Activated B cell treated with CpG ODN at 0.5 μM for 24 hours (primary cell): ENCODE data around the gene LENEP. TPM values are rescaled to one million over a fixed set of nuclear protein-coding genes. Genes with fewer than 3 reads are reported as not detected.
A peak's percentile ranks its signal among the peaks of the same experiment; 100 is the strongest.

ENCODE experiments used
- ATAC-seq: fragments of 200-7000 bp; cut with Tn5 transposase; one replicate; pipeline ENCODE4 v1.10.0; 2021; ENCODE audit warnings: low read depth, mild to moderate bottlenecking, moderate library complexity
- CTCF ChIA-PET: fragments of 350-600 bp; sonication (Branson Sonifier 250); formaldehyde crosslinking; loops from one replicate; lab custom pipeline; 2021; ENCODE audit warnings: antibody characterized with exemption; lab: Charles Lee
- POLR2A ChIA-PET: fragments of 350-600 bp; sonication (Branson Sonifier 250); formaldehyde crosslinking; loops from one replicate; lab custom pipeline; 2021; ENCODE audit warnings: antibody characterized with exemption; lab: Charles Lee
- DNase-seq: peaks from one replicate; pipeline ENCODE4 v3.0.0; 2022
- H3K27ac Mint-ChIP-seq: one replicate; pipeline ENCODE4 v1.8.0; 2020; ENCODE audit warnings: mixed read lengths
- H3K27me3 Mint-ChIP-seq: one replicate; pipeline ENCODE4 v1.8.0; 2021; ENCODE audit warnings: mixed read lengths
- H3K36me3 Mint-ChIP-seq: one replicate; pipeline ENCODE4 v1.8.0; 2021; ENCODE audit warnings: low read depth, mixed read lengths
- H3K4me1 Mint-ChIP-seq: one replicate; pipeline ENCODE4 v1.8.0; 2021; ENCODE audit warnings: mixed read lengths
- H3K4me3 Mint-ChIP-seq: one replicate; pipeline ENCODE4 v1.8.0; 2020; ENCODE audit warnings: mild to moderate bottlenecking, mixed read lengths
- H3K9me3 Mint-ChIP-seq: one replicate; pipeline ENCODE4 v1.8.0; 2020; ENCODE audit warnings: mixed read lengths
- intact Hi-C: fragments of 100-400 bp; cut with micrococcal nuclease; formaldehyde crosslinking; loops from one replicate; pipeline ENCODE4 v1.15.1; 2024
- total RNA-seq: library from RNA; stranded (reverse); gene quantifications from 2 replicates; pipeline ENCODE4 v1.2.3, GENCODE V29; 2022
- TF ChIP-seq, protein P1 (sequence below): fragments of 200-600 bp; IDR thresholded peaks from one replicate; pipeline ENCODE4 v1.8.0; 2022; ENCODE audit warnings: antibody characterized with exemption, mild to moderate bottlenecking

LENEP gene
- total RNA-seq, 1 donor from 2014 or later, result 1.8 TPM

DNA sequence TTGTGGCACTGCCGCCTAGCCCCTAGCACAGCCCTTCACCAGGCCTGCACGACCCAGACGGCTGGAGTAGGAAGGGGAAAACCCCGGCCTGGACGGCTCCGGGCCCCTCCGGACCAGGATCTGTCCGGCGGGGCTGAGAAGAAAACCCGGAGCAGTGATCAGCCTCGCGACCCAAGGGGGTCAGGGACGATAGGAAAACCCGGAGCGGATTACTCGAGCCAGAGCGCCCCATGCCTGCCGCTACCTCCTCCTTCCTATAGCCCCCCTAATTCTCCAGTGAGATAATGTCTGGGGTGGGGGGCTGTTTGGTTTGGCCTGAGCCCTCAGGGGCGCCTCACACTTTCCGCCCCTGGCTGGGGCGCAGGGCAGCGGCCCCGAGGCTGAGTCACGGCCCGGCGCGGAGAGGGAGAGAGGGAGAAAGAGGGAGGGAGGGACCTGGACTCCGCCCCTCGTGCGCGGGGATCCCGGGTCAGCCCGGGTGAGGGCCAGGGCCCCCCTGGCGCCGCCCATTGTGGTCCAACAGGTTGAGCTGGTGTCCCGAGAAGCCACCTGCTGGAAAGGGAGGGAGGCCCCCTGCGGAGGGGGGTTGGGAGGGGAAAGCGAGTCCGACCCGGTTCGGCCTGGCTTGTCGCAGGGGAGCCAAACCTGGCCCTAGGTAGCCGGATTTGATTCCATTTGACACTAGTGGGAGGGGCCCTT lies 7.5 kb downstream of the LENEP start:
- ChIA-PET CTCF (interaction anchor here (1.6 to 3.2 kb wide), 4 partner anchors 16 to 44 kb away, joined by 3 to 14 read pairs (median 12); partner anchors contain the start of gene CKS1B), POLR2A (interaction anchor here (0.7 to 7.2 kb wide), 14 partner anchors 10 to 65 kb away, joined by 3 to 85 read pairs (median 9); partner anchors contain the start of genes CKS1B, FLAD1, PBXIP1 and PMVK)
- peaks cover 44% of the 10 kb centered on the region for H3K4me1 Mint-ChIP-seq

DNA sequence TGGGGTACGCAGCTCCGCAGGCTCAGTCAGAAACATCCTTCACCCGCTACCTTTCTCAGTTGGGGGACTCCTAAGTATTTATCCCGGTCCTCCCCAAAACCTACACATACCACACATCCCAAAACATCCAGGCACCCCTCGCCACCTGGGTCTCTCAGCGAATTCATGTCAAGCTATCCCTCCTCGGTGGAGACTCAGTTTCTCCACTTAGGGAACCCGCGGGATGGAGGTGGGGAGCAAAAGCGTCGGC lies 8.0 kb downstream of the LENEP start:
- Mint-ChIP-seq H3K4me1 (peaks cover 45% of the 10 kb centered on the region), H3K4me3 (peak overlapping the region; percentile 94), H3K36me3 (peaks cover 6% of the 10 kb centered on the region), H3K9me3 (no peaks in the 10 kb centered on the region), H3K27me3 (no peaks in the 10 kb centered on the region), H3K27ac (peak overlapping the region; percentile 95)
- POLR2A ChIA-PET, result interaction anchor here (0.7 to 7.2 kb wide), 7 partner anchors 9 to 65 kb away, joined by 3 to 85 read pairs (median 7); partner anchors contain the start of genes CKS1B, FLAD1 and PMVK
- CTCF ChIA-PET, result interaction anchor here (1.6 to 3.2 kb wide), 3 partner anchors 16 to 26 kb away, joined by 3 to 14 read pairs (median 13); partner anchors contain the start of gene CKS1B
- ATAC-seq (no peak), DNase-seq (no peak)
- TF ChIP-seq, protein P1, sequence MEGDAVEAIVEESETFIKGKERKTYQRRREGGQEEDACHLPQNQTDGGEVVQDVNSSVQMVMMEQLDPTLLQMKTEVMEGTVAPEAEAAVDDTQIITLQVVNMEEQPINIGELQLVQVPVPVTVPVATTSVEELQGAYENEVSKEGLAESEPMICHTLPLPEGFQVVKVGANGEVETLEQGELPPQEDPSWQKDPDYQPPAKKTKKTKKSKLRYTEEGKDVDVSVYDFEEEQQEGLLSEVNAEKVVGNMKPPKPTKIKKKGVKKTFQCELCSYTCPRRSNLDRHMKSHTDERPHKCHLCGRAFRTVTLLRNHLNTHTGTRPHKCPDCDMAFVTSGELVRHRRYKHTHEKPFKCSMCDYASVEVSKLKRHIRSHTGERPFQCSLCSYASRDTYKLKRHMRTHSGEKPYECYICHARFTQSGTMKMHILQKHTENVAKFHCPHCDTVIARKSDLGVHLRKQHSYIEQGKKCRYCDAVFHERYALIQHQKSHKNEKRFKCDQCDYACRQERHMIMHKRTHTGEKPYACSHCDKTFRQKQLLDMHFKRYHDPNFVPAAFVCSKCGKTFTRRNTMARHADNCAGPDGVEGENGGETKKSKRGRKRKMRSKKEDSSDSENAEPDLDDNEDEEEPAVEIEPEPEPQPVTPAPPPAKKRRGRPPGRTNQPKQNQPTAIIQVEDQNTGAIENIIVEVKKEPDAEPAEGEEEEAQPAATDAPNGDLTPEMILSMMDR, result no peak
- intact Hi-C loops, result loop anchor here (1.0 kb wide), 1 partner anchor 16 kb away; no protein-coding TSS in a partner anchor

More for the DNA sequence above, 7.5 kb downstream of the LENEP start:
- TF ChIP-seq, protein P1, result no peak
- peak; percentile 35 for ATAC-seq
- Mint-ChIP-seq H3K36me3 (peaks cover 6% of the 10 kb centered on the region), H3K27me3 (no peaks in the 10 kb centered on the region), H3K9me3 (no peaks in the 10 kb centered on the region), H3K27ac (peak overlapping the region; percentile 95), H3K4me3 (peak overlapping the region; percentile 94)
- DNase-seq, result peak; percentile 81
- intact Hi-C loops, result loop anchor here (1.0 kb wide), 1 partner anchor 16 kb away; no protein-coding TSS in a partner anchor

DNA sequence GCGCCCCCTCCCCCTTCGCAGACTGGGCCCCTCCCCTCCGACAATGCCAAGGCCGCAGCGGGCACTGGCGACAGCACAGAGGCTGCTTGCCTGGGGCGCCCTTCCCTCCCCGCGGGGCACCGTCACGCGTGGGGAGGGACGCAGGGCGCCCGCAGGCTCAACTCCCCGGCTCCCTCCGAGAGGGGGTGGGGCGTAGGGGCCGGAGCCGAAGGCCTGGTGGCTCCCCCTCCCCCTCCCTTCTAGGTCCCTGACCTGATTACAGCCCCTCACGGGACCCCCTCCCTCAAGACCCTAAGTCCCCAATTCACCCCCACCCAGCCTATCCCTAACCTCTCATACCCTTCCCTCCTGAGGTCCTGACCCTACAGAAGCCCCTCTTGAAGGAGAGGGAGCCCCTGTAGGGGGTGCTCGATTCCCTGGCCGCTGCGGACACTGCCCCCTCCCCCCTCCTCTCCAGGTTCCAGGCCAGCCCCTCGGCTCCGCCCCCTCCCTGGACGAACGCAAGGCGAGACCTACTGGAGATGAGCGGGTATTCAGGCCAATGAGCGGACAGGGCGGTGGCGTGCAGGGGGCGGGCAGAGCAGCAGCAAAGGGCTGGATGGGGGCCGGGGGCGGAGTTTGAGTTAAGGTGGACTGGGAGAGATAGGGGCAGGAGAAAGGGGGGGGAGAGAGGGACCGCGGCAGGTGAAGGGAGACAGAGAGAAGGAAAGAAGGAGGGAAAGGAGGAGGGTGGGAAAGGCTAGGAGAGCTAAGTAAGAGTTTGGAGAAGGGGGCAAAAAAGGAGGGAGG lies 8.5 kb downstream of the LENEP start:
- Mint-ChIP-seq H3K36me3 (peaks cover 6% of the 10 kb centered on the region), H3K4me3 (peak overlapping the region; percentile 94), H3K27ac (peak overlapping the region; percentile 95), H3K27me3 (no peaks in the 10 kb centered on the region), H3K4me1 (peaks cover 51% of the 10 kb centered on the region), H3K9me3 (no peaks in the 10 kb centered on the region)
- TF ChIP-seq, protein P1, result no peak
- intact Hi-C loops, result loop anchor here (1.0 to 2.0 kb wide), 7 partner anchors 15 to 444 kb away; partner anchors contain the start of genes ADAM15, CKS1B, EFNA4 and FLAD1
- POLR2A ChIA-PET, result interaction anchor here (0.7 to 7.2 kb wide), 7 partner anchors 9 to 134 kb away, joined by 3 to 85 read pairs (median 7); partner anchors contain the start of genes CKS1B, FLAD1, PMVK and SLC50A1
- DNase-seq (peak; percentile 94), ATAC-seq (peak; percentile 81)
- CTCF ChIA-PET, result interaction anchor here (1.8 to 3.2 kb wide), 2 partner anchors 15 to 26 kb away, joined by 13 to 14 read pairs; partner anchors contain the start of gene CKS1B

DNA sequence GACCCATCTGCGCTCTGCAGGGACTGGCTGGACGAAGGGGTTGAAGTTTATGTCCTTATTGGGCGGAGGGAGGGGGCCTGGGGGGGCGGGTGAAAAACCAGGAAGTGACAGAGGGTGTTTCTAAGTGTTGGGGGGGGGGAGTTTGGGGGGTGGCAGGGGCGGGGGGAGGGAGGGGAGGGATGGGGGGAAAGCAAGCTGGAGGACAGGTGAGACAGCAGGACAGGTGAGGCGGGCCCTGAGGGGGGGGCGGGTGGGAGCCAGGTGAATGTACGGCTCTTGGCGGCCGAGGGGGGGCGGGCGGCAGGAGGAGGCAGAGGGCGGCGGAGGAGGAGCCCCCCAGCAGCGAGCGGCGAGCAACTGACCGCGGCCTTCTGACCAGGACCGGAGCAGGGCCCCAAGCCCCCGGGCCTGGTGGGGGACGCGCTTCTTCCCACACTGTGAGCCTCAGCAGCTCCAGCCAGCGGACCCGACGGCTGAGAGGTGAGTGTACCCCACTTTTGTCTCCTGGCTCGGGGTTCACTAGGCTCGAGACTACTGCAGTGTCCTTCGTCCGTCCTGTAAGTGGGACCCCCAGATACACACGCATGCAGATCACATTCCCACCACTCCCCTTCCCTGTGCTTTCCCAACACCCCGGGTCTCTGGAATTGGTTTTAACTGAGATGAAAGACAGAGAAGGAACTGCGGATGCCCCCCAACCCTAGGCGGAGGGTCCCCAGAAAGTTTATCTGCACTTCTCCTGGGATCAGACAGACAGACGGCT lies 9.3 kb downstream of the LENEP start, which contains the start of gene ZBTB7B:
Gene ZBTB7B (plus strand): TSS at position 339 of the 763 bp plus-strand sequence. CDS start 11,859 bp downstream, outside the sequence.
- ChIA-PET CTCF (interaction anchor here (1.8 kb wide), 1 partner anchor 14 kb away, joined by 13 read pairs; no protein-coding TSS in a partner anchor), POLR2A (interaction anchor here (0.7 to 7.2 kb wide), 6 partner anchors 13 to 133 kb away, joined by 3 to 85 read pairs (median 13); partner anchors contain the start of genes CKS1B, FLAD1, PMVK and SLC50A1)
- Mint-ChIP-seq H3K36me3 (peaks cover 6% of the 10 kb centered on the region), H3K27me3 (no peaks in the 10 kb centered on the region), H3K4me3 (peak within 1 kb of the TSS; percentile 94), H3K9me3 (no peaks in the 10 kb centered on the region), H3K4me1 (peaks cover 58% of the 10 kb centered on the region), H3K27ac (peak within 1 kb of the TSS; percentile 95)
- intact Hi-C loops, result loop anchor here (1.0 to 2.0 kb wide), 6 partner anchors 19 to 444 kb away; partner anchors contain the start of genes ADAM15, CKS1B, EFNA4 and FLAD1
- ATAC-seq (peak; percentile 6), DNase-seq (no peak)
- TF ChIP-seq, protein P1, result no peak
